Bronchial epithelial cell (primary cell): Measurements from ENCODE around the gene ADAM30. TPM values are rescaled to one million over a fixed set of nuclear protein-coding genes. Genes with fewer than 3 reads are reported as not detected.

Experiments
- DNase-seq: peaks from one replicate; pipeline ENCODE4 v3.0.0-alpha.2; 2010; ENCODE audit warnings: low read depth
- FAIRE-seq: peaks from 2 replicates; lab custom pipeline; 2011; peaks lifted over from hg19 to GRCh38; lab: Jason Lieb, UNC
- H3K27me3 ChIP-seq: 2 replicates; pipeline ENCODE4 v1.5.1; 2011; ENCODE audit warnings: low read length; ENCODE audit not compliant: control insufficient read depth, insufficient read depth
- H3K36me3 ChIP-seq: 2 replicates; pipeline ENCODE4 v1.5.1; 2011; ENCODE audit warnings: low read length; ENCODE audit not compliant: control insufficient read depth, insufficient read depth
- H3K4me3 ChIP-seq: 2 replicates; pipeline ENCODE4 v1.5.1; 2011; ENCODE audit warnings: mild to moderate bottlenecking, low read depth, low read length, control low read depth
- total RNA-seq: library from RNA; depleted of rRNA; stranded (reverse); fragments of >200 nt; gene quantifications from 2 replicates; pipeline ENCODE4 v1.2.1, GENCODE V29; 2014
- TF ChIP-seq, protein P1 (sequence below): IDR thresholded peaks from 2 replicates; pipeline ENCODE4 v1.5.1; 2011; ENCODE audit warnings: mild to moderate bottlenecking, moderate library complexity, low read length, control low read depth, inconsistent platforms; ENCODE audit not compliant: insufficient read depth, severe bottlenecking

ADAM30 gene
- total RNA-seq, 1 donor from 2014 or later = not detected

DNA sequence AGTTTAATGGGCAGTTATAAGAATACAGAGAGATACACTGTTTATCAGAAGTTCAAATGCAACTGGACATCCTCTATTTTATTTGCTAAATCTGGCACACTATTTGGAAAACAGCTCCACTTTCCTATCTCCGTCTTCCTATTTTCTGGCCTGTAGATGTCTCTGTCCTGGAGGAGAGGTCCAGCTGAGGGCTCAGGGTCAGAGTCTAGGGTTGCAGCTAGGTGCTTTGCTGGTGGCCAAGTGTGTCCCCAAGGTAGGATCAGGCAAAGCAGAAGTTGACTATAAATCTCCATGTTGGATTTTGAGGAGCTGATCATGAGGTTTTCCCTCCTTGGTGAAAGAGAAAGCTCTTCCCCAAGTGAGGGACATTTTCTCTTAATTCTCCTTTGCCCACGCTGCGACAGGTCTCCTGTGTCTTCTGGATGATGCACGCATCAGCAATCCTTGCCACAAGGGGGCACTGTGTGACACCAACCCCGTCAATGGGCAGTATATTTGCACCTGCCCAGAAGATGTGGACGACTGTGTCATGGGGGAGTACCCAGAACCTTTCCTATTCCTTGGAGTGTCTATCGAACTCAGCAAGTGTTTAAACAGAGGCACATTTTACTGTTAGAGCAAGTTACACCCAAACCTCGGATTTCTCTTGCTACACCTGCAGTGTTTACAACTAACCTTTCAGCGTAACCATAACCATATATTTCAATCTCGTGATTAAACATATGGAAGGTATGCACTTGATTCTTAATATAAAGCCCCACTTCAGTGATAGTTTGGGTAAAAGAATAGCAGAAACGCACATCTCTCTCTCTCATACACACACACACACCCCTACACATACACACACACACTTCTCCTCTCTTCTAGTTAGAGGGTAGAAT, 10.2 kb downstream of the ADAM30 start:
- TF ChIP-seq, protein P1, sequence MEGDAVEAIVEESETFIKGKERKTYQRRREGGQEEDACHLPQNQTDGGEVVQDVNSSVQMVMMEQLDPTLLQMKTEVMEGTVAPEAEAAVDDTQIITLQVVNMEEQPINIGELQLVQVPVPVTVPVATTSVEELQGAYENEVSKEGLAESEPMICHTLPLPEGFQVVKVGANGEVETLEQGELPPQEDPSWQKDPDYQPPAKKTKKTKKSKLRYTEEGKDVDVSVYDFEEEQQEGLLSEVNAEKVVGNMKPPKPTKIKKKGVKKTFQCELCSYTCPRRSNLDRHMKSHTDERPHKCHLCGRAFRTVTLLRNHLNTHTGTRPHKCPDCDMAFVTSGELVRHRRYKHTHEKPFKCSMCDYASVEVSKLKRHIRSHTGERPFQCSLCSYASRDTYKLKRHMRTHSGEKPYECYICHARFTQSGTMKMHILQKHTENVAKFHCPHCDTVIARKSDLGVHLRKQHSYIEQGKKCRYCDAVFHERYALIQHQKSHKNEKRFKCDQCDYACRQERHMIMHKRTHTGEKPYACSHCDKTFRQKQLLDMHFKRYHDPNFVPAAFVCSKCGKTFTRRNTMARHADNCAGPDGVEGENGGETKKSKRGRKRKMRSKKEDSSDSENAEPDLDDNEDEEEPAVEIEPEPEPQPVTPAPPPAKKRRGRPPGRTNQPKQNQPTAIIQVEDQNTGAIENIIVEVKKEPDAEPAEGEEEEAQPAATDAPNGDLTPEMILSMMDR = peak; percentile 80

DNA sequence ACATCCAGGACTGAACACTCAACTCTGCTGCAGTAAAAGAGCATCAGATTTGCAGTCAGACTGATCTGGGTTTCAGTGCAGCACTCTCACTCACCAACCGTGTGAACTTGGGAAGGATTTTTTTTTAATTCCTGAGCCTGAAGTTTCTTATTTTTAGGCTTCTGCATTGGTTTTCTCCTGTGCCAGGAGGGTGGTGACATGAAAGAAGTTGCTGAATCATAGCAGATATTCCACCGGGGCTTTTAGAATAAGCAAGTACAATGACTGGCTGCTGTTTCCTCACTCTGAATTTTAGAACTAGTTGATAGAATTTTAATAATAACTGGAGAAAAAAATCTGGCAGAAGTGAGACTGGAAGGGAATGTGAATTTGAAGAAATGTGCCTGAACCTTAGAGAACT, 11.6 kb downstream of the ADAM30 start:
- DNase-seq (no peak), FAIRE-seq (no peak)
- H3K36me3 ChIP-seq = no peaks in the 10 kb centered on the region
- peaks cover 7% of the 10 kb centered on the region for H3K27me3 ChIP-seq
- TF ChIP-seq, protein P1 = no peak
- H3K4me3 ChIP-seq = no peak overlapping the region

More for the DNA sequence above, 10.2 kb downstream of the ADAM30 start:
- DNase-seq (peak; percentile 43), FAIRE-seq (no peak)
- Histone ChIP-seq H3K27me3 (peaks cover 6% of the 10 kb centered on the region), H3K4me3 (no peak overlapping the region), H3K36me3 (no peaks in the 10 kb centered on the region)

DNA sequence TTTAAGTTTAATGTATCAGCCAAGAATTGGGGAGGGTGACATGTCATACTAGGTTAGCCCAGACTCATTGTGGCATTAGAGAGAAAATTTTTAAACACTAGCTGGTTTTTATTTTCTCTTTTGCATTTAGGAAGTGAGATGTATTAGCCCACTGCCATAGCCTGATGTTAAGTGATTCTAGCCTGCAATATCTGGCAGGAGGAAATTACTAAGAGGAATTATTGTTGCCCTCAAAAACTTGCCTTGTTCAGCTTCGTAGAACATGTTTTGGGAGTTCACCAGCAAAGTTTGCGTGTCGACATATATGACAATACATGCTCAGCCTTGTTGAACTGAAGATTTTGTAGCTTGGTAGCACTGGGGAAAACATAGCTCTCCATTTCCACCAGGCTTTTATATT, 12.5 kb downstream of the ADAM30 start:
- DNase-seq (no peak), FAIRE-seq (no peak)
- Histone ChIP-seq H3K36me3 (no peaks in the 10 kb centered on the region), H3K27me3 (peaks cover 7% of the 10 kb centered on the region), H3K4me3 (no peak overlapping the region)
- TF ChIP-seq, protein P1 = no peak

DNA sequence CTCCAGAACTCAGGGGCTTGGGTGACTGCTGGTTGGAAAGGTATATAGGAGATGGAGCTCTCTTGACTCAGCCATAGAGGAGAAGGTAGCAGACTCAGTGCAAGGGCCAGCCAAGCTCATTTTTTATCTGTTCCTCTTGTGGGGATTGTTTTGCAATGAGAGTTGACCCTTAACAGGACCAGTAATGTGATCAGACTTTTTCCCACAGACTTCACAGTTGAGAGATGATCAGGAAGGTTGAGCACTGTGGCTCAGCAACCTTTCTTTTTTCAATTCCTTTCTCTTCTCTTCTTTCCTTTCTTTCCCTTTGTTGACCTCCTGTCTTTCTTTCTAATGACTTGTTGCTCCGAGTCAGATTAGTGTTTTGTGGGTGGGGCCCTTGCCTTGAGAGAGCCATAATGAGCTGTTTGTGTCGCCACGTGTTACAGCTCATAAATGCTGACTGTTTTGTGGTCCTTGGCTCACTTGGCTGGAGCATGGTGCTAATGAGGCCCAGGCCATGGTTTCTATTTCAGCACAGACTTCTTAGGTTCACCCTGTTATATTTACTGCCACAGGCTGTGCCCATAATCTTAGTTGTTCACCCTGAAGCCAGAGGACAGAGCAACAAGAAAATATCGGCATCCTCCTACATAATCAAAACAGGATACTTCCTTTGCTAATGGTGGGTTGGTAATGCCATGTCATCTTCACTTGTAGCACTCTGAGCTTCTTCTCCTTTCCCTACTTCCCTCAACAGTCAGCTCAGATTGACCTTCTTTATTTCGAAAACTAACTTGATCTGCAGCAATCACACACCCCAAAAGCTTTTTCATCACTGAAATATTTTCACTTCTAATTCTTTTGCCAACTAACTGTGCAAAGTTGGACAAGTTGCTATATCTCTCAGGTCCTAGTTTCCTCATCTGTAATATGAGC, 13.9 kb downstream of the ADAM30 start:
- Histone ChIP-seq H3K4me3 (no peak overlapping the region), H3K36me3 (no peaks in the 10 kb centered on the region), H3K27me3 (peaks cover 6% of the 10 kb centered on the region)
- DNase-seq (no peak), FAIRE-seq (no peak)
- TF ChIP-seq, protein P1 = no peak

DNA sequence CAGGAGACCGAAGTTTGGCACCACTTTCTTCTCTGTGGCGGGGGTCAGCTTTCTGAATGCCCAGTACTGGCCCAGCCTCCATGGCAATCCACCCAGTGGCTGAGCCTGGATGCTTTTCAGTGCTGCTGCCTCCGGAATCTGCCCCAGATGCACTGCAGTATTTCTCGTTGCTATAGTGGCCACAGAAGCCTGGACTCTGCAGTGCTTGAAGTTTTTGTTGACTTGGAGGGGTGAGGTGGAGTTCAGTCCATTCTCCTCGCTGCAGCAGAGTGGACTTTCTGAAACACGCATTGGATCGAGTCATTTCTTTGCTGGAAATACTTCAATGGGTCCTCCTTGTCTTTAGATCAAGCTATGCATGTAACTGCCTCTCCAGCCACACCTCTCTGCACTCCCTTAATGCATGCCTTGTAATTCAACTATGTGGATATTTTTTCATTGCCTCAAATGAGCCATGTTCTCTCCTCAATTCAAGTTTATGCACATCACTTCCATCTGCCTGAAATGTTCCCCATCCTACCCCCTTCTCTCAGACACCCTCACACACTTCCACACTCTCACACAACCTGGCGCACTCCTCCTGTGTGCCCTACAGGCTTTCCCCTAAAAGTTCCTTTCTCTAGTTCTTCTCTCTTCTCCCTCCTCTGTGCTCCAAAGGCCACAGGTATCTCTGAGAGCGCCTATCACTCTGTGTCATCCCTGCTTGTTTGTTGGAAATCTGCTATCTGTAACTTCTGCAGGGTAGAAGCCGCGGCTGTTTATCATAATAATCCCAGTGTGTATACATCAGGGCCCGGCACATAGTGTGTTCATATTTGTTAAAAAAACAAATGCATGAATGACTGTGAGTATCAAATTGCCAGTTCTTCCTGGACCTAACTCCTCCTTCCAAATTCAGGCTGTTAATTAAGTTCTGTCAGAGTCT, 16.5 kb downstream of the ADAM30 start:
- Histone ChIP-seq H3K36me3 (no peaks in the 10 kb centered on the region), H3K27me3 (peaks cover 5% of the 10 kb centered on the region), H3K4me3 (no peak overlapping the region)
- FAIRE-seq = no peak
- DNase-seq = no peak
- TF ChIP-seq, protein P1 = no peak
